ENCODE data around the gene SLC6A18. TPM values are rescaled to one million over a fixed set of nuclear protein-coding genes. Genes with fewer than 3 reads are reported as not detected.

Gene SLC6A18
- total and polyA plus RNA-seq, 2 experiments from 2014 or later, result 0.35 TPM; not detected in 1

GRCh38 chr5:1226231-1226630 lies 1.1 kb downstream of the SLC6A18 start:
- Histone ChIP-seq H3K4me2 (no peak overlapping the region), H4K20me1 (ENCODE audit: insufficient read depth, poor library complexity, severe bottlenecking) (no peaks in the 10 kb centered on the region), H3K4me1 (ENCODE audit: insufficient read depth) (no peaks in the 10 kb centered on the region), H3K9me2 (replicated peaks; ENCODE audit: insufficient read depth) (no peaks in the 10 kb centered on the region), H3K36me3 (replicated peaks; ENCODE audit: insufficient read depth, low read depth) (no peaks in the 10 kb centered on the region), H2AFZ (no peak overlapping the region), H3K79me2 (no peaks in the 10 kb centered on the region), H3K27ac (no peak overlapping the region), H3K27me3 (no peaks in the 10 kb centered on the region), H3K9me3 (ENCODE audit: low read depth) (no peaks in the 10 kb centered on the region), H3K4me3 (no peak overlapping the region)
- 90% methylated on average over 10 of the region's 12 CpGs for WGBS (ENCODE audit: low lambda C conversion rate, missing lambda C conversion rate)
- DNase-seq (ENCODE audit: low spot score), result no peak
- no peak for TF ChIP-seq EZH2phosphoT487 (IDR thresholded peaks at IDR 0.05; ENCODE audit: low read depth, severe bottlenecking, unreplicated experiment)
- no peak for TF ChIP-seq CTCF (IDR thresholded peaks at IDR 0.05; ENCODE audit: poor library complexity)
- TF ChIP-seq EZH2 (IDR thresholded peaks at IDR 0.05; ENCODE audit: borderline replicate concordance), result no peak

GRCh38 chr5:1226839-1227581 lies 1.8 kb downstream of the SLC6A18 start:
- no peaks in the 10 kb centered on the region for H3K9me2 ChIP-seq (replicated peaks; ENCODE audit: insufficient read depth)
- no peak overlapping the region for H3K4me2 ChIP-seq
- H2AFZ ChIP-seq, result no peak overlapping the region
- H3K4me1 ChIP-seq (ENCODE audit: insufficient read depth), result no peaks in the 10 kb centered on the region
- no peaks in the 10 kb centered on the region for H4K20me1 ChIP-seq (ENCODE audit: insufficient read depth, poor library complexity, severe bottlenecking)
- no peaks in the 10 kb centered on the region for H3K27me3 ChIP-seq
- no peaks in the 10 kb centered on the region for H3K36me3 ChIP-seq (replicated peaks; ENCODE audit: insufficient read depth, low read depth)
- H3K4me3 ChIP-seq, result no peak overlapping the region
- TF ChIP-seq CTCF (IDR thresholded peaks at IDR 0.05; ENCODE audit: poor library complexity), result no peak
- TF ChIP-seq EZH2 (IDR thresholded peaks at IDR 0.05; ENCODE audit: borderline replicate concordance), result no peak
- no peak for TF ChIP-seq EZH2phosphoT487 (IDR thresholded peaks at IDR 0.05; ENCODE audit: low read depth, severe bottlenecking, unreplicated experiment)
- no peaks in the 10 kb centered on the region for H3K9me3 ChIP-seq (ENCODE audit: low read depth)
- 88% methylated on average over 31 of the region's 50 CpGs for WGBS (ENCODE audit: low lambda C conversion rate, missing lambda C conversion rate)
- no peak overlapping the region for H3K27ac ChIP-seq
- H3K79me2 ChIP-seq, result no peaks in the 10 kb centered on the region
- no peak for DNase-seq (ENCODE audit: low spot score)

GRCh38 chr5:1227667-1228066 lies 2.5 kb downstream of the SLC6A18 start:
- H2AFZ ChIP-seq, result no peak overlapping the region
- 33% methylated on average over 14 of the region's 14 CpGs for WGBS (ENCODE audit: low lambda C conversion rate, missing lambda C conversion rate)
- DNase-seq (ENCODE audit: low spot score), result peak; percentile 41

More at GRCh38 chr5:1227667-1228066, 2.5 kb downstream of the SLC6A18 start:
- H3K9me2 ChIP-seq (replicated peaks; ENCODE audit: insufficient read depth), result no peaks in the 10 kb centered on the region
- no peak overlapping the region for H3K4me3 ChIP-seq
- no peak overlapping the region for H3K27ac ChIP-seq
- no peaks in the 10 kb centered on the region for H4K20me1 ChIP-seq (ENCODE audit: insufficient read depth, poor library complexity, severe bottlenecking)
- no peaks in the 10 kb centered on the region for H3K36me3 ChIP-seq (replicated peaks; ENCODE audit: insufficient read depth, low read depth)
- H3K9me3 ChIP-seq (ENCODE audit: low read depth), result no peaks in the 10 kb centered on the region
- H3K79me2 ChIP-seq, result no peaks in the 10 kb centered on the region
- H3K4me2 ChIP-seq, result no peak overlapping the region
- no peaks in the 10 kb centered on the region for H3K27me3 ChIP-seq
- no peaks in the 10 kb centered on the region for H3K4me1 ChIP-seq (ENCODE audit: insufficient read depth)
- TF ChIP-seq EZH2phosphoT487 (IDR thresholded peaks at IDR 0.05; ENCODE audit: low read depth, severe bottlenecking, unreplicated experiment) (peak; percentile 44), CTCF (IDR thresholded peaks at IDR 0.05; ENCODE audit: poor library complexity) (no peak)

Measured in hepatocyte (in vitro differentiated cells).